ENCODE data around the gene CYTH4.

DNA sequence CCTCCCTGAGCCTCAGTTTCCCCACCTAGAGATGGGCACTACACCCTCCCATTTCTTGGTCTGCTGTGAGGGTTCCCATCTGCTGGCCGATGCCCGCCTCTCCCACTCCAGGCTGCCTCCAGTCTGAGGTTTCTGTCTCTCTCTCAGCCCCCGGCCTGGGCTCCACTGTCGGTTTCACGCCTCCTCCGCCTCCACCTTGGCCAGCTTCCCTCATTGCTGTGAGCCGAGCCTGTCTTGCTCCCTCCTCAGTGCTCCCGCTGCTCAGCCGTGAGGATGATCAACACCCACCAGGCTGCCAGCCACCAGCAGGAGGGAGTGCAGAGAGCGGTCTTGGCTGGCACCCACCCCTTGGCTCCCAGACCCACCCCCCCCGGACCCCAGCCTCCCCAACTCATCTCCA, 61.0 kb downstream of the CYTH4 start:
- TF ChIP-seq, protein P1, sequence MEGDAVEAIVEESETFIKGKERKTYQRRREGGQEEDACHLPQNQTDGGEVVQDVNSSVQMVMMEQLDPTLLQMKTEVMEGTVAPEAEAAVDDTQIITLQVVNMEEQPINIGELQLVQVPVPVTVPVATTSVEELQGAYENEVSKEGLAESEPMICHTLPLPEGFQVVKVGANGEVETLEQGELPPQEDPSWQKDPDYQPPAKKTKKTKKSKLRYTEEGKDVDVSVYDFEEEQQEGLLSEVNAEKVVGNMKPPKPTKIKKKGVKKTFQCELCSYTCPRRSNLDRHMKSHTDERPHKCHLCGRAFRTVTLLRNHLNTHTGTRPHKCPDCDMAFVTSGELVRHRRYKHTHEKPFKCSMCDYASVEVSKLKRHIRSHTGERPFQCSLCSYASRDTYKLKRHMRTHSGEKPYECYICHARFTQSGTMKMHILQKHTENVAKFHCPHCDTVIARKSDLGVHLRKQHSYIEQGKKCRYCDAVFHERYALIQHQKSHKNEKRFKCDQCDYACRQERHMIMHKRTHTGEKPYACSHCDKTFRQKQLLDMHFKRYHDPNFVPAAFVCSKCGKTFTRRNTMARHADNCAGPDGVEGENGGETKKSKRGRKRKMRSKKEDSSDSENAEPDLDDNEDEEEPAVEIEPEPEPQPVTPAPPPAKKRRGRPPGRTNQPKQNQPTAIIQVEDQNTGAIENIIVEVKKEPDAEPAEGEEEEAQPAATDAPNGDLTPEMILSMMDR (IDR thresholded peaks at IDR 0.05), result no peak
- no peak for TF ChIP-seq POLR2A (IDR thresholded peaks at IDR 0.05)
